Activated CD4-positive, alpha-beta T cell treated with anti-CD3 and anti-CD28 coated beads, Interleukin-2, amount 10 ng/mL, durations not matched to agents 24 days and 14 days (primary cell): Measurements from ENCODE around the gene CFAP251. TPM values are rescaled to one million over a fixed set of nuclear protein-coding genes. Genes with fewer than 3 reads are reported as not detected.

Experiments
- DNase-seq: peaks from one replicate; pipeline ENCODE4 v3.0.0; 2022
- H3K27ac Mint-ChIP-seq: one replicate; pipeline ENCODE4 v1.8.0; 2022; ENCODE audit warnings: mild to moderate bottlenecking, mixed read lengths
- H3K27me3 Mint-ChIP-seq: one replicate; pipeline ENCODE4 v1.8.0; 2022; ENCODE audit warnings: mixed read lengths
- H3K36me3 Mint-ChIP-seq: one replicate; pipeline ENCODE4 v1.8.0; 2022; ENCODE audit warnings: low read depth, mild to moderate bottlenecking, mixed read lengths
- H3K4me1 Mint-ChIP-seq: one replicate; pipeline ENCODE4 v1.8.0; 2021; ENCODE audit warnings: mixed read lengths
- H3K4me3 Mint-ChIP-seq: one replicate; pipeline ENCODE4 v1.8.0; 2022; ENCODE audit warnings: mild to moderate bottlenecking, moderate library complexity, mixed read lengths
- H3K9me3 Mint-ChIP-seq: one replicate; pipeline ENCODE4 v1.8.0; 2021; ENCODE audit warnings: mixed read lengths
- intact Hi-C: fragments of 100-400 bp; cut with micrococcal nuclease; formaldehyde crosslinking; loops from one replicate; pipeline ENCODE4 v1.15.1; 2023
- total RNA-seq: library from RNA; stranded (reverse); gene quantifications from 2 replicates; pipeline ENCODE4 v1.2.3, GENCODE V29; 2022

Gene CFAP251
- total RNA-seq, 1 donor from 2014 or later: 1.1 TPM

DNA sequence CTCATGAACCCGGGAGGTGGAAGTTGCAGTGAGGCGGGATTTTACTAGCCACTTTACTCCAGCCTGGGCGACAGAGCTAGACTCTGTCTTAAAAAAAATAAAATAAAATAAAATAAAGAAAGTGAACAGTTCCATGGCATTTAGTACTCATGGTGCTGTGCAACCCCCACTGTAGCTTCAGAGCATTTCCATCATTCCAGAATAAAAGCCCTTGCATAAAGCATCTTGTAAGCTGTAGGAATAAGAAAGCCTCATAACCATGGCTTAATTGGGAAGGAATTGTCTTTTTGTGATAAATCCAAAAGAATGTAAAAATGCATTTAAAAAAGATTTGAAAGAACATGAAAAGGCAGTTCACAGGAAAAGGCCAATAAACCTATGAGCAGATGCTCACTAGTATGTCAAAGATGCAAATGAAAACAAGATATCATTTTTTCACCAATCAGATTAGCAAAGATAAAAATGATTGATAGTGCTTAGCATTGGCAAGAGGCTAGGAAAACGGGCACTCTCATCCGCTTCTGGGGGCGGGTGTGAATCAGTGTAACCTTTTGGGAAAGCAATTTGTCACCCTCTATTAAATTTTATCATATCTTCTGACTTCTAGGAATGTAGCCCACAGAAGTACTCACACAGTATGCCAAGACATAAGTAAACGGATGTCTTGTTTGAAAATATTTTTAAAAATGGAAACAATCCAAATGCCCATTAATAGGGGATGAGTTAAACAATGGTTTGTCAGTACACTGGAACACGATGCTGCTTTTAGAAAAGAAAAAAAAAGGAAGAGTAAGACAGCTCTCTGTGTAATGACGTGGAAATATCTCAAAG, 46.6 kb downstream of the CFAP251 start:
- no peaks in the 10 kb centered on the region for H3K36me3 Mint-ChIP-seq
- DNase-seq: no peak
- intact Hi-C loops: no loop called here
- no peaks in the 10 kb centered on the region for H3K9me3 Mint-ChIP-seq
- H3K4me3 Mint-ChIP-seq: no peak overlapping the region
- no peak overlapping the region for H3K27ac Mint-ChIP-seq
- no peaks in the 10 kb centered on the region for H3K27me3 Mint-ChIP-seq
- H3K4me1 Mint-ChIP-seq: no peaks in the 10 kb centered on the region

- DNase-seq: no peak
- Mint-ChIP-seq H3K9me3 (peaks cover 2% of the 10 kb centered on the region), H3K4me1 (no peaks in the 10 kb centered on the region), H3K27me3 (no peaks in the 10 kb centered on the region), H3K27ac (no peak overlapping the region), H3K36me3 (peaks cover under 1% of the 10 kb centered on the region), H3K4me3 (no peak overlapping the region)
- intact Hi-C loops: no loop called here
Observed at GRCh38 chr12:121966959-121967358, 48.6 kb downstream of the CFAP251 start.

GRCh38 chr12:121968876-121969275, 50.5 kb downstream of the CFAP251 start:
- H3K27ac Mint-ChIP-seq: no peak overlapping the region
- DNase-seq: no peak
- H3K4me3 Mint-ChIP-seq: no peak overlapping the region
- H3K4me1 Mint-ChIP-seq: no peaks in the 10 kb centered on the region
- intact Hi-C loops: no loop called here
- peaks cover 11% of the 10 kb centered on the region for H3K9me3 Mint-ChIP-seq
- H3K36me3 Mint-ChIP-seq: peaks cover 5% of the 10 kb centered on the region
- peaks cover 2% of the 10 kb centered on the region for H3K27me3 Mint-ChIP-seq

DNA sequence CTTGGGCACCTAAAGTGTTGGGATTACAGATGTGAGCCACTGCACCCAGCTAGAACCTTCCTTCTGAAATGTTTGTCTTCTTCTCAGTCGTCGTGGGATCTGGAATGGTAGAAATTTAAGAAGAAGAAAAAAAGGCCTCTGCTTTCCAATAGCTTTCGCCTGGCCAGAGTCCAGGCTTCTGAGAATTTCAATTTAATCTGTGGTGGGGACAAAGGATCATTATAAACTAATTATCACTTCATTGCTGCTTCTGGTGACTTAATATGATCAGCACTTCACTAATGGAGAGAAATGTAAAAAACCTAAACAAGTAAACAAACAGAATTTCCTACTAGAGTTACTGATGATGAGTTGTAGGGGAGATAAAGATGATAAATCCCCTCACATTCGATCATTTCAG, 51.3 kb downstream of the CFAP251 start:
- peaks cover 2% of the 10 kb centered on the region for H3K27me3 Mint-ChIP-seq
- DNase-seq: no peak
- peaks cover 5% of the 10 kb centered on the region for H3K36me3 Mint-ChIP-seq
- no peaks in the 10 kb centered on the region for H3K4me1 Mint-ChIP-seq
- H3K4me3 Mint-ChIP-seq: no peak overlapping the region
- H3K9me3 Mint-ChIP-seq: peaks cover 12% of the 10 kb centered on the region
- no peak overlapping the region for H3K27ac Mint-ChIP-seq
- intact Hi-C loops: no loop called here

DNA sequence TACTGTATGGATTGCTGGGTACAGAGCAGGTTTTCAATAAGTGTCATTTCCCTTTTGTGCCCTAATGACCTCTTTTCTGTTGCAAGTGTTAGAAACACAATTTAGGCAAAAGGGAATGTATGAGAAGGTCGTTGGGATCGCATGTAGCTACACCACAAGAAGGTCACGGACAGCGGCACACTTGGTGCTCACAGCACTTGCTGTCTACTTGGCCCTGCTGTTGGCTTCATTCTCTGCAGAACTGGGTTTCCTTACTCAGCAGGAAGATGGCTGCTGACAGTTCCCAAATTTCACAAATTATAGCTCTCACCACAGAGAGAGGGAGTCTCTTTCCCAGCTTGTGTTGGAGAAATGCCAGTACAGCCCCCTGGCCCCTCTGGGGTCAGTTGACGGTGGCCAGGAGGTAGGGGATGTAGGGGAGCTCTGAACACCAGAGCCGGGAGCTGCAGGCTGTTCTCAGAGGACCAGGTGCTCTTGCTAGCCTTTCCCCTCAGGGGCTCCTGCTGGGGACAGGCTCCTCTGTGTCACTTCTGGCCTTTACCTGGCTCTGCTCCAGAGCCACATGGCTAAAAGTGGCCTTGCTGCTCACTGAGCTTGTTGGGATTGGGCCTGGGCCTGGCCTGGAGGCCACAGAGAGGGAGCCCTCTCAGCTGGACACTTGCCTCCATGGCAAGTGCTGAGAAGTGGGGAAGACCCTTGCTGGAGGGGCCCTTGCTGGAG, 52.3 kb downstream of the CFAP251 start:
- no peaks in the 10 kb centered on the region for H3K4me1 Mint-ChIP-seq
- no peak overlapping the region for H3K4me3 Mint-ChIP-seq
- H3K27me3 Mint-ChIP-seq: peaks cover 2% of the 10 kb centered on the region
- H3K27ac Mint-ChIP-seq: no peak overlapping the region
- peaks cover 12% of the 10 kb centered on the region for H3K9me3 Mint-ChIP-seq
- intact Hi-C loops: no loop called here
- no peak for DNase-seq
- H3K36me3 Mint-ChIP-seq: peaks cover 5% of the 10 kb centered on the region

GRCh38 chr12:121974026-121974985, 55.9 kb downstream of the CFAP251 start:
- peaks cover 2% of the 10 kb centered on the region for H3K27me3 Mint-ChIP-seq
- intact Hi-C loops: no loop called here
- H3K4me3 Mint-ChIP-seq: no peak overlapping the region
- peaks cover 5% of the 10 kb centered on the region for H3K36me3 Mint-ChIP-seq
- H3K4me1 Mint-ChIP-seq: no peaks in the 10 kb centered on the region
- no peak for DNase-seq
- no peak overlapping the region for H3K27ac Mint-ChIP-seq
- peaks cover 12% of the 10 kb centered on the region for H3K9me3 Mint-ChIP-seq

GRCh38 chr12:121975021-121975420, 56.6 kb downstream of the CFAP251 start:
- H3K4me1 Mint-ChIP-seq: no peaks in the 10 kb centered on the region
- peaks cover 2% of the 10 kb centered on the region for H3K27me3 Mint-ChIP-seq
- no peak overlapping the region for H3K27ac Mint-ChIP-seq
- H3K4me3 Mint-ChIP-seq: no peak overlapping the region
- no peak for DNase-seq
- intact Hi-C loops: no loop called here
- peaks cover 12% of the 10 kb centered on the region for H3K9me3 Mint-ChIP-seq
- H3K36me3 Mint-ChIP-seq: peaks cover 5% of the 10 kb centered on the region

DNA sequence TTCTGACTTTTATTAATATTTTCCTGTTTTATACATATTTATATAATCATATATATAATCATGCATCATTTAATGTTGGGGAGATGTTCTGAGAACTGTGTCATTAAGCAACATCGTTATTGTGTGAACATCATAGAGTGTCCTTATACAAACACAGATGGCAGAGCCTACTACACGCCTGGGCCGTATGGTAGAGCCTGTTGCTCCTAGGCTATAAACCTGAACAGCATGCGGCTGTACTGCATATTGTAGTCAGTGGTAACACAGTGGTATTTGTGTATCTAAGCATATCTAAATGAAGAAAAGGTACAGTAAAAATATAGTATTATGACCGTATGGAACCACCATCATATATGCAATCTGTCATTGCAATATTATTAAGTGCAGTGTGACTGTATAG, 58.6 kb downstream of the CFAP251 start:
- intact Hi-C loops: no loop called here
- Mint-ChIP-seq H3K4me1 (no peaks in the 10 kb centered on the region), H3K36me3 (peaks cover 5% of the 10 kb centered on the region), H3K27ac (no peak overlapping the region), H3K27me3 (peaks cover 2% of the 10 kb centered on the region), H3K9me3 (peaks cover 10% of the 10 kb centered on the region), H3K4me3 (no peak overlapping the region)
- no peak for DNase-seq

- intact Hi-C loops: no loop called here
- no peak for DNase-seq
- Mint-ChIP-seq H3K4me1 (no peaks in the 10 kb centered on the region), H3K4me3 (no peak overlapping the region), H3K27ac (no peak overlapping the region), H3K36me3 (no peaks in the 10 kb centered on the region), H3K9me3 (no peaks in the 10 kb centered on the region), H3K27me3 (peaks cover 3% of the 10 kb centered on the region)
Observed at GRCh38 chr12:121980191-121980891, 61.9 kb downstream of the CFAP251 start.

- no peak overlapping the region for H3K4me3 Mint-ChIP-seq
- no peaks in the 10 kb centered on the region for H3K36me3 Mint-ChIP-seq
- H3K9me3 Mint-ChIP-seq: no peaks in the 10 kb centered on the region
- H3K27ac Mint-ChIP-seq: no peak overlapping the region
- no peak for DNase-seq
- no peaks in the 10 kb centered on the region for H3K4me1 Mint-ChIP-seq
- intact Hi-C loops: no loop called here
- H3K27me3 Mint-ChIP-seq: peaks cover 3% of the 10 kb centered on the region
Observed at GRCh38 chr12:121980892-121981272, 62.5 kb downstream of the CFAP251 start.

GRCh38 chr12:121981456-121981855, 63.1 kb downstream of the CFAP251 start:
- Mint-ChIP-seq H3K4me3 (no peak overlapping the region), H3K27me3 (peaks cover 3% of the 10 kb centered on the region), H3K36me3 (no peaks in the 10 kb centered on the region), H3K27ac (no peak overlapping the region), H3K9me3 (no peaks in the 10 kb centered on the region), H3K4me1 (no peaks in the 10 kb centered on the region)
- intact Hi-C loops: no loop called here
- no peak for DNase-seq

DNA sequence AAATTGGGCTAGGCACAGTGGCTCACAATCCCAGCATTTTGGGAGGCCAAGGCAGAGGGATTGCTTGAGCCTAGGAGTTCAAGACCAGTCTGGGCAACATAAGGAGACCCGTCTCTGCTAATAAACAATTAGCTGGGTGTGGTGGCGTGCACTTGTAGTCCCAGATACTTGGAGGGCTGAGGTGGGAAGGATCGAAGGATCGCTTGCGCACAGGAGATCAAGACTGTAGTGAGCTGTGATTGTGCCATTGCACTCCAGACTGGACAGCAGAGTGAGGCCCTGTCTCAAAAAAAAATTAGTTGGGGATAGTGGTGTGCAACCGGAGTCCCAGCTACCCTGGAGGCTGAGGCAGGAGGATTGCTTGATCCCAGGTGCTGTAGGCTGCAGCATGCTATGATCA, 64.6 kb downstream of the CFAP251 start:
- H3K4me3 Mint-ChIP-seq: no peak overlapping the region
- H3K9me3 Mint-ChIP-seq: no peaks in the 10 kb centered on the region
- no peak for DNase-seq
- H3K4me1 Mint-ChIP-seq: no peaks in the 10 kb centered on the region
- peaks cover 3% of the 10 kb centered on the region for H3K27me3 Mint-ChIP-seq
- no peaks in the 10 kb centered on the region for H3K36me3 Mint-ChIP-seq
- intact Hi-C loops: no loop called here
- no peak overlapping the region for H3K27ac Mint-ChIP-seq

- no peaks in the 10 kb centered on the region for H3K9me3 Mint-ChIP-seq
- no peak overlapping the region for H3K27ac Mint-ChIP-seq
- H3K36me3 Mint-ChIP-seq: no peaks in the 10 kb centered on the region
- no peak overlapping the region for H3K4me3 Mint-ChIP-seq
- intact Hi-C loops: no loop called here
- no peaks in the 10 kb centered on the region for H3K4me1 Mint-ChIP-seq
- DNase-seq: no peak
- H3K27me3 Mint-ChIP-seq: peaks cover 3% of the 10 kb centered on the region
Observed at GRCh38 chr12:121983536-121984210, 65.3 kb downstream of the CFAP251 start.
